HG02840 (cell line): Measurements from ENCODE around the gene CNDP2.
"Not testable (repeated sequence)": the region's sequence is repeated elsewhere in the genome, so short reads cannot be mapped to it uniquely, and the experiment has no call there.

Experiments
- ATAC-seq: cut with Tn5 transposase; IDR thresholded peaks from one replicate; pipeline ENCODE4 v1.9.1; 2021; ENCODE audit warnings: mild to moderate bottlenecking, moderate library complexity, moderate number of reproducible peaks; ENCODE audit not compliant: unreplicated experiment, low FRiP score

CNDP2 gene

GRCh38 chr18:74498712-74499627 is 2.8 kb downstream of the CNDP2 start:
- ATAC-seq: peak; percentile 29

- no peak for ATAC-seq
These were observed 3.5 kb downstream of the CNDP2 start for GRCh38 chr18:74499633-74500032.

- ATAC-seq: no peak
These were observed 4.2 kb downstream of the CNDP2 start for GRCh38 chr18:74500372-74500771.

GRCh38 chr18:74500774-74501173 is 4.6 kb downstream of the CNDP2 start:
- ATAC-seq: not testable (repeated sequence)

- ATAC-seq: no peak
These were observed 5.2 kb downstream of the CNDP2 start for GRCh38 chr18:74501386-74501785.

- no peak for ATAC-seq
These were observed 7.0 kb downstream of the CNDP2 start for GRCh38 chr18:74503137-74503536.

- no peak for ATAC-seq
These were observed 9.6 kb downstream of the CNDP2 start for GRCh38 chr18:74505776-74506175.

- no peak for ATAC-seq
These were observed 10.4 kb downstream of the CNDP2 start for GRCh38 chr18:74506448-74507084.

- no peak for ATAC-seq
These were observed 11.1 kb downstream of the CNDP2 start for GRCh38 chr18:74507097-74507881.

GRCh38 chr18:74507927-74508326 is 11.8 kb downstream of the CNDP2 start:
- ATAC-seq: no peak

- no peak for ATAC-seq
These were observed 12.2 kb downstream of the CNDP2 start for GRCh38 chr18:74508366-74508765.

- ATAC-seq: no peak
These were observed 12.7 kb downstream of the CNDP2 start for GRCh38 chr18:74508821-74509225.

GRCh38 chr18:74509856-74510769 is 13.9 kb downstream of the CNDP2 start:
- ATAC-seq: no peak

GRCh38 chr18:74510770-74511095 is 14.6 kb downstream of the CNDP2 start:
- ATAC-seq: no peak

- ATAC-seq: no peak
These were observed 15.7 kb downstream of the CNDP2 start for GRCh38 chr18:74511823-74512222.

GRCh38 chr18:74512321-74513053 is 16.3 kb downstream of the CNDP2 start:
- no peak for ATAC-seq

GRCh38 chr18:74513149-74513882 is 17.2 kb downstream of the CNDP2 start:
- ATAC-seq: no peak

- ATAC-seq: no peak
These were observed 17.7 kb downstream of the CNDP2 start for GRCh38 chr18:74513883-74514205.
